PC-9 (cell line): ENCODE results near the gene VGF. TPM values are rescaled to one million over a fixed set of nuclear protein-coding genes. Genes with fewer than 3 reads are reported as not detected.
A peak's percentile ranks its signal among the peaks of the same experiment; 100 is the strongest.
"Not testable (repeated sequence)": the region's sequence is repeated elsewhere in the genome, so short reads cannot be mapped to it uniquely, and the experiment has no call there.

Experiments
- BruUV-seq: library from RNA; stranded (reverse); fragments of 400-500 nt; replicated peaks from 2 replicates; lab custom pipeline; 2021; lab: Mats Ljungman, UMichigan
- CTCF ChIA-PET: fragments of 300-600 bp; sonication (Branson Sonifier 250); formaldehyde crosslinking; loops from one replicate; lab custom pipeline; 2022; ENCODE audit warnings: antibody characterized with exemption; lab: Charles Lee
- POLR2A ChIA-PET: fragments of 300-600 bp; sonication (Branson Sonifier 250); formaldehyde crosslinking; loops from one replicate; lab custom pipeline; 2022; ENCODE audit warnings: antibody characterized with exemption; ENCODE audit not compliant: unreplicated experiment; lab: Charles Lee
- DNase-seq, 2 experiments: peaks; one replicate each; pipeline versions ENCODE4 v3.0.0 to v3.0.0-alpha.2; 2015 to 2022; ENCODE audit warnings: mixed read lengths in 1 of 2
- H2AFZ ChIP-seq: fragments of 200-600 bp; sonication (generic); 2 replicates; pipeline ENCODE4 v1.8.1; 2017; ENCODE audit warnings: antibody characterized with exemption
- H3F3A ChIP-seq: fragments of 200-600 bp; sonication (generic); 2 replicates; pipeline ENCODE4 v1.8.1; 2017; ENCODE audit warnings: antibody characterized with exemption, mild to moderate bottlenecking, low read depth; ENCODE audit not compliant: insufficient read depth
- H3K27ac ChIP-seq: fragments of 200-600 bp; sonication (generic); 2 replicates; pipeline ENCODE4 v1.6.1; 2016; ENCODE audit warnings: mixed run types
- H3K27me3 ChIP-seq: fragments of 200-600 bp; sonication (generic); 2 replicates; pipeline ENCODE4 v1.6.1; 2016; ENCODE audit warnings: low read depth, mixed run types; ENCODE audit not compliant: insufficient read depth
- H3K36me3 ChIP-seq: fragments of 200-600 bp; sonication (generic); 2 replicates; pipeline ENCODE4 v1.6.1; 2016; ENCODE audit warnings: low read depth, mixed run types
- H3K4me1 ChIP-seq: fragments of 200-600 bp; sonication (generic); replicated peaks from 2 replicates; pipeline ENCODE4 v1.6.1; 2016; ENCODE audit warnings: mixed run types; ENCODE audit not compliant: insufficient read depth
- H3K4me2 ChIP-seq: fragments of 200-600 bp; sonication (generic); 2 replicates; pipeline ENCODE4 v1.6.1; 2017; ENCODE audit warnings: mixed run types
- H3K4me3 ChIP-seq: fragments of 200-600 bp; sonication (generic); 2 replicates; pipeline ENCODE4 v1.6.1; 2016; ENCODE audit warnings: mixed run types
- H3K79me2 ChIP-seq: fragments of 200-600 bp; sonication (generic); 2 replicates; pipeline ENCODE4 v1.6.1; 2017; ENCODE audit warnings: low read depth, mixed run types
- H3K9me2 ChIP-seq: fragments of 200-600 bp; sonication (generic); 2 replicates; pipeline ENCODE4 v1.8.1; 2017; ENCODE audit warnings: mild to moderate bottlenecking; ENCODE audit not compliant: insufficient read depth
- H3K9me3 ChIP-seq: fragments of 200-600 bp; sonication (generic); 2 replicates; pipeline ENCODE4 v1.8.1; 2016; ENCODE audit warnings: low read depth; ENCODE audit not compliant: insufficient read depth
- H4K20me1 ChIP-seq: fragments of 200-600 bp; sonication (generic); 2 replicates; pipeline ENCODE4 v1.8.1; 2017; ENCODE audit not compliant: insufficient read depth
- CTCF ChIP-seq: fragments of 200-600 bp; sonication (generic); conservative IDR thresholded peaks from 2 replicates; pipeline ENCODE4 v1.6.1; 2017; ENCODE audit warnings: mixed run types, antibody characterized with exemption, mild to moderate bottlenecking, moderate library complexity
- EZH2 ChIP-seq: fragments of 200-600 bp; sonication (generic); IDR thresholded peaks from 2 replicates; pipeline ENCODE4 v1.8.0; 2017; ENCODE audit warnings: antibody characterized with exemption, low read depth
- intact Hi-C: fragments of 100-400 bp; cut with micrococcal nuclease; formaldehyde crosslinking; loops from one replicate; pipeline ENCODE4 v1.10.0; 2022; ENCODE audit not compliant: unreplicated experiment
- total RNA-seq: library from RNA; stranded (reverse); gene quantifications from 2 replicates; pipeline ENCODE4 v1.2.3, GENCODE V29; 2021

VGF gene
- total RNA-seq, 1 experiment from 2014 or later, result 2.1 TPM

DNA sequence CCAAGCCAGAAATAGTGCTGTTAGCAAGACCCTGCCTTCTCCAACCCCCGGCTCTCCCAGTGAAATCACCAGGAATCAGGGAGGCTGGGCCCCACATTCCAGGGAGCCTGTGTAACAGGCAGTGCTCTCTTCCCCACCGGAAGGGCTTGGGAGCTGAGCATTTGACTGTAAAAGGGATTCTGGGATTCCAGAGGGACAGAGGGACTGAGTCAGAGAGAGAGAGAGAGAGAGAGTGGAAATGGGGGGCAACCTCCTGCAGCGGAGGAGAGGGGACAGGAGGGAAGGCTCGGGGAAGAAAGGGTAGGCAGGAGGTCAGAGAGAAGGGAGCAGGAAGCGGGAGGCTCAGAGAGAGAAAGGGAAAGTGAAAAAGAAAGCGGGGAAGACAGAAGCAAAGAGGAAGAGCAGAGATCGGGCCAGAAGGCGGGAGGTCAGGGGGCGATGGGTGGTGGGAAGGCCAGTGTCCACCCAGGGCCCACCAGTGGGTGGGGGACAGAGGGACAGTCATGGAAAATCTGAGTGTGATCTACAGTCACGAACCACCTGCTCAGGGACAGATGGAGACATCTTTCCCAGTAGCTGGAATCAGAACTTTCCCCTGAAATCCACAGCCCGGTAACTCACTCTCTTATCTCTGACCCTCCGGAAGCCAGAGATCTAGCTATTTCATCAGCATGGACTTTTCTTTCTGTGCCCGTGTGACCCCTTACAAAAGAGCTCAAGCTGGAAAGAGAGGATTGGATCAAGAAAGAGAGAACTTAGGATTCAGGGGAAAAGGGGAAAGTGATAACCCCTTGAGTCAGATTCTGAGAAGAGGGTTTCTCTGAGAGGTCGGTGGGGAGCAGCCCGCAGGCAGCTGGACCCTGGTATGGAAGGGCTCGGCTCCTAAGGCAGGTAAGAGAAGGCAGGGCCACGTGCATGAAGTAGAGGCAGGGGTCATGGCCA is 43.1 kb downstream of the VGF start:
- DNase-seq, result peak; percentile 86 to 91
- TF ChIP-seq EZH2, result no peak
- TF ChIP-seq CTCF, result no peak
- H2AFZ ChIP-seq, result peak overlapping the region; percentile 28; the same call in 1 of the 2 replicates
- CTCF ChIA-PET, result interaction anchor here (0.5 to 1.3 kb wide), 3 partner anchors 21 to 595 kb away, joined by 3 to 6 read pairs (median 4); no protein-coding TSS in a partner anchor
- no peaks in the 10 kb centered on the region for H3K27me3 ChIP-seq
- H3K36me3 ChIP-seq, result no peaks in the 10 kb centered on the region
- no peaks in the 10 kb centered on the region for H3K9me2 ChIP-seq
- no TSS peak for BruUV-seq
- intact Hi-C loops, result loop anchor here (1.0 kb wide), 1 partner anchor 22 kb away; no protein-coding TSS in a partner anchor
- no peaks in the 10 kb centered on the region for H4K20me1 ChIP-seq
- peak overlapping the region; percentile 92 for H3K4me2 ChIP-seq
- H3K27ac ChIP-seq, result peak overlapping the region; percentile 99
- POLR2A ChIA-PET, result interaction anchor here (0.6 to 1.6 kb wide), 4 partner anchors 22 to 320 kb away, joined by 9 to 17 read pairs (median 13); partner anchors contain the start of gene TRIM56
- peaks cover 98% of the 10 kb centered on the region for H3F3A ChIP-seq
- peak overlapping the region; percentile 50 for H3K4me3 ChIP-seq
- H3K9me3 ChIP-seq, result no peaks in the 10 kb centered on the region
- peaks cover 9% of the 10 kb centered on the region; the same call in 1 of the 2 replicates for H3K79me2 ChIP-seq
- peaks cover 92% of the 10 kb centered on the region for H3K4me1 ChIP-seq

DNA sequence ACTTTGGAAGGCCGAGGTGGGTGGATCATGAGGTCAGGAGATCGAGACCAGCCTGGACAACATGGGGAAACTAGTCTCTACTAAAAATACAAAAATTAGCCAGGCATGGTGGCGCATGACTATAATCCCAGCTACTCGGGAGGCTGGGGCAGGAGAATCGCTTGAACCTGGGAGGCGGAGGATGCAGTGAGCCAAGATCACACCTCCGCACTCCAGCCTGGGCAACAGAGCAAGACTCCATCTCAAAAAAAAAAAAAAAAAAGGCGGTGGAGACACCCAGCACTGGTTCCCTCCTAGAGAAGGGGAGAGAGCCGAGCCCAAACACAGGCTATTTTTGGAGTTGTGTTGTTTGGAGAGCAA is 43.8 kb downstream of the VGF start:
- H2AFZ ChIP-seq, H3K36me3 ChIP-seq, H4K20me1 ChIP-seq, intact Hi-C loops, DNase-seq, H3K9me2 ChIP-seq, H3K79me2 ChIP-seq, H3K9me3 ChIP-seq, H3K27me3 ChIP-seq: not testable (repeated sequence)
- Histone ChIP-seq H3K4me1 (peaks cover 92% of the 10 kb centered on the region), H3K4me2 (peak overlapping the region; percentile 92; the same call in 1 of the 2 replicates), H3K4me3 (peak overlapping the region; percentile 50; the same call in 1 of the 2 replicates), H3F3A (peaks cover 98% of the 10 kb centered on the region), H3K27ac (peak overlapping the region; percentile 99)
- BruUV-seq, result TSS peak; percentile 34
- ChIA-PET CTCF (interaction anchor here (0.5 to 0.7 kb wide), 2 partner anchors 447 to 595 kb away, joined by 6 to 8 read pairs; no protein-coding TSS in a partner anchor), POLR2A (interaction anchor here (0.6 to 1.6 kb wide), 2 partner anchors 36 to 320 kb away, joined by 10 to 16 read pairs; partner anchors contain the start of gene TRIM56)
- 0 out of 2 replicates have a peak, but pooled peaks have one; percentile 16 for TF ChIP-seq CTCF

GRCh38 chr7:101120315-101120714 is 45.1 kb downstream of the VGF start:
- peaks cover 7% of the 10 kb centered on the region; the same call in 1 of the 2 replicates for H3K79me2 ChIP-seq
- no peaks in the 10 kb centered on the region for H3K27me3 ChIP-seq
- no peak overlapping the region for H3K4me3 ChIP-seq
- H3K27ac ChIP-seq, result peak overlapping the region; percentile 99
- H3K9me2 ChIP-seq, result no peaks in the 10 kb centered on the region
- H3F3A ChIP-seq, result peaks cover 95% of the 10 kb centered on the region
- H3K9me3 ChIP-seq, result no peaks in the 10 kb centered on the region
- H3K36me3 ChIP-seq, result no peaks in the 10 kb centered on the region
- DNase-seq, result no peak
- H3K4me1 ChIP-seq, result peaks cover 83% of the 10 kb centered on the region
- no peaks in the 10 kb centered on the region for H4K20me1 ChIP-seq
- no peak overlapping the region for H3K4me2 ChIP-seq
- ChIA-PET CTCF (no interaction called here), POLR2A (no interaction called here)
- H2AFZ ChIP-seq, result no peak overlapping the region
- BruUV-seq, result no TSS peak
- intact Hi-C loops, result no loop called here
- TF ChIP-seq EZH2, result no peak
- no peak for TF ChIP-seq CTCF
